WTC11 (cell line): ENCODE measurements around the gene RABL3. TPM values are rescaled to one million over a fixed set of nuclear protein-coding genes. Genes with fewer than 3 reads are reported as not detected.
"Not testable (repeated sequence)": the region's sequence is repeated elsewhere in the genome, so short reads cannot be mapped to it uniquely, and the experiment has no call there.

Experiments used
- ATAC-seq: fragments of 200-7000 bp; cut with Tn5 transposase; 2 replicates; pipeline ENCODE4 v1.10.0; 2021; ENCODE audit warnings: mild to moderate bottlenecking, moderate library complexity
- CTCF ChIA-PET: fragments of 300-600 bp; sonication (Branson Sonifier 250); formaldehyde crosslinking; loops from one replicate; lab custom pipeline; 2021; ENCODE audit warnings: antibody characterized with exemption; lab: Charles Lee
- POLR2A ChIA-PET: fragments of 350-600 bp; sonication (Branson Sonifier 250); formaldehyde crosslinking; loops from one replicate; lab custom pipeline; 2021; ENCODE audit warnings: antibody characterized with exemption; lab: Charles Lee
- DNase-seq: peaks from one replicate; pipeline ENCODE4 v3.0.0; 2021; ENCODE audit warnings: low spot score
- H3K27ac Mint-ChIP-seq: 2 replicates; pipeline ENCODE4 v1.8.0; 2021; ENCODE audit warnings: mixed read lengths
- H3K27me3 Mint-ChIP-seq: 2 replicates; pipeline ENCODE4 v1.8.0; 2021; ENCODE audit warnings: low read depth, mild to moderate bottlenecking, moderate library complexity, mixed read lengths
- H3K36me3 Mint-ChIP-seq: 2 replicates; pipeline ENCODE4 v1.8.0; 2021; ENCODE audit warnings: mixed read lengths
- H3K4me1 Mint-ChIP-seq: 2 replicates; pipeline ENCODE4 v1.8.0; 2022; ENCODE audit warnings: mixed read lengths
- H3K4me3 Mint-ChIP-seq: 2 replicates; pipeline ENCODE4 v1.8.0; 2021; ENCODE audit warnings: mild to moderate bottlenecking, moderate library complexity, mixed read lengths
- H3K9me3 Mint-ChIP-seq: 2 replicates; pipeline ENCODE4 v1.8.0; 2021; ENCODE audit warnings: mixed read lengths
- E2F4 ChIP-seq: sonication (generic); formaldehyde crosslinking; IDR thresholded peaks from 2 replicates; pipeline ENCODE4 v1.8.1; 2022; ENCODE audit warnings: low read depth, mild to moderate bottlenecking, moderate library complexity, missing genetic modification reagents, borderline replicate concordance
- GTF2I ChIP-seq: fragments of 250-450 bp; sonication (Bioruptor Pico); conservative IDR thresholded peaks from 2 replicates; pipeline ENCODE4 v1.4.0; 2021; ENCODE audit warnings: mild to moderate bottlenecking
- HMGXB4 ChIP-seq: sonication (generic); formaldehyde crosslinking; IDR thresholded peaks from 2 replicates; pipeline ENCODE4 v1.8.1; 2023; ENCODE audit warnings: mild to moderate bottlenecking, moderate library complexity, missing genetic modification reagents
- MLX ChIP-seq: sonication (generic); formaldehyde crosslinking; IDR thresholded peaks from 2 replicates; pipeline ENCODE4 v1.8.1; 2023; ENCODE audit warnings: mild to moderate bottlenecking, missing genetic modification reagents, moderate library complexity
- SP1 ChIP-seq: sonication (generic); formaldehyde crosslinking; conservative IDR thresholded peaks from 2 replicates; pipeline ENCODE4 v1.8.1; 2022; ENCODE audit warnings: missing genetic modification reagents
- ZNF219 ChIP-seq: sonication (generic); formaldehyde crosslinking; IDR thresholded peaks from 2 replicates; pipeline ENCODE4 v1.8.0; 2023; ENCODE audit warnings: missing genetic modification reagents, mild to moderate bottlenecking, borderline replicate concordance
- total RNA-seq: library from RNA; stranded (reverse); gene quantifications from 3 replicates; pipeline ENCODE4 v1.2.3, GENCODE V29; 2021
- TF ChIP-seq, protein P1 (sequence below): sonication (generic); formaldehyde crosslinking; IDR thresholded peaks from 2 replicates; pipeline ENCODE4 v1.8.0; 2023; ENCODE audit warnings: mild to moderate bottlenecking, missing genetic modification reagents
- TF ChIP-seq, protein P2 (sequence below): sonication (generic); formaldehyde crosslinking; IDR thresholded peaks from 2 replicates; pipeline ENCODE4 v1.8.1; 2023; ENCODE audit warnings: mild to moderate bottlenecking, missing genetic modification reagents, borderline replicate concordance
- TF ChIP-seq, protein P3 (sequence below): fragments of 250-450 bp; sonication (Bioruptor Pico); IDR thresholded peaks from 2 replicates; pipeline ENCODE4 v1.8.0; 2021; ENCODE audit warnings: mild to moderate bottlenecking
- TF ChIP-seq, protein P4 (sequence below): sonication (generic); formaldehyde crosslinking; IDR thresholded peaks from 2 replicates; pipeline ENCODE4 v1.8.0; 2022; ENCODE audit warnings: mild to moderate bottlenecking, missing genetic modification reagents

RABL3 gene
- total RNA-seq, 1 experiment from 2014 or later: 18.2 TPM

DNA sequence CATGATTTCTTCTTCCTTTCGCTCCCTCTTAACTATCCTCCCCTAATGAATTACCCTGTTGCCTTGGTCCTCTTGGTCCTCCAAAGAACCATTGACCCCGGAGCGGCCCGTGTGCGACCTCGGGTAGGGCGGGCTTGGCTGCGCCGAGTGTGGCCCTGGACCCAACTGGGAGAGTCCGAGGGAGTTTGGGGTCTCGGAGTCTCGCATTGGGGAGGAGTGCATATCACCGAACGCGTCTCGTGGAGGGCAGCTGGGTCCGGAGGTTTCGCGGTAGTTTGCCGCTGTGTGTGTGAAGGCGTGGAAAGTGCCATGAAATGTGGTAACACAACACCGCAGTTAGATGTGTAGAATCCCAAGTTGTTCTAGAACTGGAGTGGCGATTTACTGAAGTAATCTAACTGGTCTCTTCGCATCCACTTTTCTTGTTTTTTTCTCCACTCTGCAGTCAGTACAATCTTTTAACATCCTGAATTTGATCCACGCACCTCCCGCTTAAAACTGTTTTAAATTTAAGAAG lies 591 bp upstream of the RABL3 start:
- H3K27me3 Mint-ChIP-seq: no peaks in the 10 kb centered on the region
- peaks cover 31% of the 10 kb centered on the region for H3K4me1 Mint-ChIP-seq
- H3K27ac Mint-ChIP-seq: peak overlapping the region; percentile 89
- CTCF ChIA-PET: interaction anchor here (1.0 to 1.7 kb wide), 3 partner anchors 52 to 182 kb away, joined by 5 read pairs; no protein-coding TSS in a partner anchor
- ATAC-seq (peak; percentile 8), DNase-seq (peak; percentile 26)
- POLR2A ChIA-PET: interaction anchor here (1.0 to 1.1 kb wide), 2 partner anchors 29 to 64 kb away, joined by 3 to 4 read pairs; no protein-coding TSS in a partner anchor
- TF ChIP-seq, protein P1, sequence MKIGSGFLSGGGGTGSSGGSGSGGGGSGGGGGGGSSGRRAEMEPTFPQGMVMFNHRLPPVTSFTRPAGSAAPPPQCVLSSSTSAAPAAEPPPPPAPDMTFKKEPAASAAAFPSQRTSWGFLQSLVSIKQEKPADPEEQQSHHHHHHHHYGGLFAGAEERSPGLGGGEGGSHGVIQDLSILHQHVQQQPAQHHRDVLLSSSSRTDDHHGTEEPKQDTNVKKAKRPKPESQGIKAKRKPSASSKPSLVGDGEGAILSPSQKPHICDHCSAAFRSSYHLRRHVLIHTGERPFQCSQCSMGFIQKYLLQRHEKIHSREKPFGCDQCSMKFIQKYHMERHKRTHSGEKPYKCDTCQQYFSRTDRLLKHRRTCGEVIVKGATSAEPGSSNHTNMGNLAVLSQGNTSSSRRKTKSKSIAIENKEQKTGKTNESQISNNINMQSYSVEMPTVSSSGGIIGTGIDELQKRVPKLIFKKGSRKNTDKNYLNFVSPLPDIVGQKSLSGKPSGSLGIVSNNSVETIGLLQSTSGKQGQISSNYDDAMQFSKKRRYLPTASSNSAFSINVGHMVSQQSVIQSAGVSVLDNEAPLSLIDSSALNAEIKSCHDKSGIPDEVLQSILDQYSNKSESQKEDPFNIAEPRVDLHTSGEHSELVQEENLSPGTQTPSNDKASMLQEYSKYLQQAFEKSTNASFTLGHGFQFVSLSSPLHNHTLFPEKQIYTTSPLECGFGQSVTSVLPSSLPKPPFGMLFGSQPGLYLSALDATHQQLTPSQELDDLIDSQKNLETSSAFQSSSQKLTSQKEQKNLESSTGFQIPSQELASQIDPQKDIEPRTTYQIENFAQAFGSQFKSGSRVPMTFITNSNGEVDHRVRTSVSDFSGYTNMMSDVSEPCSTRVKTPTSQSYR (CRISPR knock-in tag): no peak
- no peak for TF ChIP-seq E2F4 (CRISPR knock-in tag)
- TF ChIP-seq HMGXB4: 0 out of 2 replicates have a peak, but pooled peaks have one; percentile 17
- TF ChIP-seq, protein P2, sequence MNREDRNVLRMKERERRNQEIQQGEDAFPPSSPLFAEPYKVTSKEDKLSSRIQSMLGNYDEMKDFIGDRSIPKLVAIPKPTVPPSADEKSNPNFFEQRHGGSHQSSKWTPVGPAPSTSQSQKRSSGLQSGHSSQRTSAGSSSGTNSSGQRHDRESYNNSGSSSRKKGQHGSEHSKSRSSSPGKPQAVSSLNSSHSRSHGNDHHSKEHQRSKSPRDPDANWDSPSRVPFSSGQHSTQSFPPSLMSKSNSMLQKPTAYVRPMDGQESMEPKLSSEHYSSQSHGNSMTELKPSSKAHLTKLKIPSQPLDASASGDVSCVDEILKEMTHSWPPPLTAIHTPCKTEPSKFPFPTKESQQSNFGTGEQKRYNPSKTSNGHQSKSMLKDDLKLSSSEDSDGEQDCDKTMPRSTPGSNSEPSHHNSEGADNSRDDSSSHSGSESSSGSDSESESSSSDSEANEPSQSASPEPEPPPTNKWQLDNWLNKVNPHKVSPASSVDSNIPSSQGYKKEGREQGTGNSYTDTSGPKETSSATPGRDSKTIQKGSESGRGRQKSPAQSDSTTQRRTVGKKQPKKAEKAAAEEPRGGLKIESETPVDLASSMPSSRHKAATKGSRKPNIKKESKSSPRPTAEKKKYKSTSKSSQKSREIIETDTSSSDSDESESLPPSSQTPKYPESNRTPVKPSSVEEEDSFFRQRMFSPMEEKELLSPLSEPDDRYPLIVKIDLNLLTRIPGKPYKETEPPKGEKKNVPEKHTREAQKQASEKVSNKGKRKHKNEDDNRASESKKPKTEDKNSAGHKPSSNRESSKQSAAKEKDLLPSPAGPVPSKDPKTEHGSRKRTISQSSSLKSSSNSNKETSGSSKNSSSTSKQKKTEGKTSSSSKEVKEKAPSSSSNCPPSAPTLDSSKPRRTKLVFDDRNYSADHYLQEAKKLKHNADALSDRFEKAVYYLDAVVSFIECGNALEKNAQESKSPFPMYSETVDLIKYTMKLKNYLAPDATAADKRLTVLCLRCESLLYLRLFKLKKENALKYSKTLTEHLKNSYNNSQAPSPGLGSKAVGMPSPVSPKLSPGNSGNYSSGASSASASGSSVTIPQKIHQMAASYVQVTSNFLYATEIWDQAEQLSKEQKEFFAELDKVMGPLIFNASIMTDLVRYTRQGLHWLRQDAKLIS (CRISPR knock-in tag): peak; percentile 51; the same call in 1 of the 2 replicates
- H3K9me3 Mint-ChIP-seq: peaks cover 20% of the 10 kb centered on the region
- peak overlapping the region; percentile 83 for H3K4me3 Mint-ChIP-seq
- H3K36me3 Mint-ChIP-seq: peaks cover 37% of the 10 kb centered on the region

DNA sequence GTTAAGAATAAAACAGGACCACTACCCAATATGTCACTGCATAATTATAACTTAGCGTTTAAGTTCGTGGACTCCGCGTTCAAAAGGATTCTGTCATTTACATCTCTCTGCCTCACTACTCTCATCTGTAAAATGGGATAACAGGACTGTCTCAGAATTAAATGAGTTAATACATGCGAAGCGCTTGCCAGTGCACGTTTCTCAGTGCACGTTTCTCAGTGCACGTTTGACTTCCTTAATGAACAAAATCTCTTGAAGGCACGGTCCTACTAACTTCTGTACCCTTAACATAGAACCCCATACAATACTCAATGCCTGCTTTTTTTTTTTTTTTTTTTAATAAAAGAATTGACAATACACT lies 499 bp downstream of the RABL3 start:
- H3K9me3 Mint-ChIP-seq: peaks cover 25% of the 10 kb centered on the region
- peak overlapping the region; percentile 83 for H3K4me3 Mint-ChIP-seq
- TF ChIP-seq, protein P3, sequence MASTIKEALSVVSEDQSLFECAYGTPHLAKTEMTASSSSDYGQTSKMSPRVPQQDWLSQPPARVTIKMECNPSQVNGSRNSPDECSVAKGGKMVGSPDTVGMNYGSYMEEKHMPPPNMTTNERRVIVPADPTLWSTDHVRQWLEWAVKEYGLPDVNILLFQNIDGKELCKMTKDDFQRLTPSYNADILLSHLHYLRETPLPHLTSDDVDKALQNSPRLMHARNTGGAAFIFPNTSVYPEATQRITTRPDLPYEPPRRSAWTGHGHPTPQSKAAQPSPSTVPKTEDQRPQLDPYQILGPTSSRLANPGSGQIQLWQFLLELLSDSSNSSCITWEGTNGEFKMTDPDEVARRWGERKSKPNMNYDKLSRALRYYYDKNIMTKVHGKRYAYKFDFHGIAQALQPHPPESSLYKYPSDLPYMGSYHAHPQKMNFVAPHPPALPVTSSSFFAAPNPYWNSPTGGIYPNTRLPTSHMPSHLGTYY: no peak
- peak; percentile 71; the same call in 1 of the 2 replicates for TF ChIP-seq GTF2I (CRISPR knock-in tag)
- ChIA-PET CTCF (interaction anchor here (1.0 to 1.7 kb wide), 4 partner anchors 22 to 181 kb away, joined by 4 to 5 read pairs (median 5); no protein-coding TSS in a partner anchor), POLR2A (interaction anchor here (0.6 to 1.1 kb wide), 3 partner anchors 30 to 223 kb away, joined by 3 to 4 read pairs (median 4); no protein-coding TSS in a partner anchor)
- ATAC-seq: no peak
- peaks cover 40% of the 10 kb centered on the region for H3K36me3 Mint-ChIP-seq
- DNase-seq: no peak
- H3K4me1 Mint-ChIP-seq: peaks cover 31% of the 10 kb centered on the region
- peaks cover 3% of the 10 kb centered on the region; the same call in 1 of the 2 replicates for H3K27me3 Mint-ChIP-seq
- H3K27ac Mint-ChIP-seq: peak overlapping the region; percentile 89

- peaks cover 3% of the 10 kb centered on the region; the same call in 1 of the 2 replicates for H3K27me3 Mint-ChIP-seq
- ChIA-PET POLR2A (no interaction called here), CTCF (interaction anchor here (1.1 kb wide), 1 partner anchor 22 kb away, joined by 4 read pairs; no protein-coding TSS in a partner anchor)
- peaks cover 31% of the 10 kb centered on the region for H3K4me1 Mint-ChIP-seq
- H3K36me3 Mint-ChIP-seq: peaks cover 40% of the 10 kb centered on the region
- DNase-seq (no peak), ATAC-seq (no peak)
- TF ChIP-seq MLX (no peak), SP1 (CRISPR knock-in tag) (no peak), ZNF219 (CRISPR knock-in tag) (no peak), GTF2I (CRISPR knock-in tag) (no peak)
- TF ChIP-seq, protein P4, sequence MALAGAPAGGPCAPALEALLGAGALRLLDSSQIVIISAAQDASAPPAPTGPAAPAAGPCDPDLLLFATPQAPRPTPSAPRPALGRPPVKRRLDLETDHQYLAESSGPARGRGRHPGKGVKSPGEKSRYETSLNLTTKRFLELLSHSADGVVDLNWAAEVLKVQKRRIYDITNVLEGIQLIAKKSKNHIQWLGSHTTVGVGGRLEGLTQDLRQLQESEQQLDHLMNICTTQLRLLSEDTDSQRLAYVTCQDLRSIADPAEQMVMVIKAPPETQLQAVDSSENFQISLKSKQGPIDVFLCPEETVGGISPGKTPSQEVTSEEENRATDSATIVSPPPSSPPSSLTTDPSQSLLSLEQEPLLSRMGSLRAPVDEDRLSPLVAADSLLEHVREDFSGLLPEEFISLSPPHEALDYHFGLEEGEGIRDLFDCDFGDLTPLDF: no peak
- no peak overlapping the region for H3K27ac Mint-ChIP-seq
- peak overlapping the region; percentile 83 for H3K4me3 Mint-ChIP-seq
- H3K9me3 Mint-ChIP-seq: peaks cover 22% of the 10 kb centered on the region
These were observed 996 bp downstream of the RABL3 start for GRCh38 chr3:120741320-120741719.

DNA sequence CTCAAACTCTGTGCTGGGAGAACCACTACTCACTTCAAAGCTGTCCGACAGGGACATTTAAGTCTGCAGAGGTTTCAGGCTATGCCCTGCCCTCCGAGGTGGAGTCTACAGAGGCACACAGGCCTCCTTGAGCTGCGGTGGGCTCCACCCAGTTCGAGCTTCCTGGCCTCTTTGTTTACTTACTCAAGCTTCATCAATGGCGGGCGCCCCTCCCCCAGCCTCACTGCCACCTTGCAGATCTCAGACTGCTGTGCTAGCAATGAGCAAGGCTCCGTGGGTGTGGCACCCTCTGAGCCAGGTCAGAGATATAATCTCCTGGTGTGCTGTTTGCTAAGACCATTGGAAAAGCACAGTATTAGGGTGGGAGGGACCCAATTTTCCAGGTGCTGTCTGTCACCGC lies 4.3 kb downstream of the RABL3 start:
- POLR2A ChIA-PET: not testable (repeated sequence)

More for the DNA sequence above, 4.3 kb downstream of the RABL3 start:
- H3K9me3 Mint-ChIP-seq: peaks cover 52% of the 10 kb centered on the region
- H3K4me3 Mint-ChIP-seq, CTCF ChIA-PET, H3K4me1 Mint-ChIP-seq, H3K27me3 Mint-ChIP-seq, H3K27ac Mint-ChIP-seq, ATAC-seq: not testable (repeated sequence)
- DNase-seq: peak; percentile 23
- H3K36me3 Mint-ChIP-seq: peaks cover 57% of the 10 kb centered on the region
